Peyer's patch (tissue), 4 donors: Measurements from ENCODE around the gene CTU2. TPM values are rescaled to one million over a fixed set of nuclear protein-coding genes. Genes with fewer than 3 reads are reported as not detected.

Experiments
- DNase-seq, 3 donors: peaks; one replicate each; pipeline ENCODE4 v3.0.0-alpha.2; 2017 to 2019
- H3K27ac ChIP-seq, 4 donors: fragments of 200-600 bp; sonication (generic); one replicate each; pipeline ENCODE4 v1.5.1; 2016 to 2019
- H3K27me3 ChIP-seq, 2 donors: fragments of 200-600 bp; sonication (generic); one replicate each; pipeline ENCODE4 v1.5.1; 2019
- H3K36me3 ChIP-seq, 3 donors: fragments of 200-600 bp; sonication (generic); one replicate each; pipeline ENCODE4 v1.5.1; 2016 to 2019
- H3K4me1 ChIP-seq, 4 donors: fragments of 200-600 bp; sonication (generic); one replicate each; pipeline ENCODE4 v1.5.1; 2016 to 2019
- H3K4me3 ChIP-seq, 4 donors: fragments of 200-600 bp; sonication (generic); 1 replicate in 3 of 4; 2 replicates in 1 of 4; pipeline ENCODE4 v1.5.1; 2016 to 2019; ENCODE audit warnings: mild to moderate bottlenecking in 1 of 4
- H3K9me3 ChIP-seq, 4 donors: fragments of 200-600 bp; sonication (generic); one replicate each; pipeline ENCODE4 v1.5.1; 2016 to 2019; ENCODE audit warnings: mild to moderate bottlenecking in 1 of 4
- POLR2A ChIP-seq, 2 donors: fragments of 450-650 bp; IDR thresholded peaks; one replicate each; pipeline ENCODE4 v1.5.1; 2017; ENCODE audit warnings: antibody characterized with exemption in 2 of 2, mild to moderate bottlenecking in 2 of 2, moderate library complexity in 2 of 2
- total RNA-seq, 4 donors: library from RNA; depleted of rRNA; stranded (reverse); fragments of >200 nt; gene quantifications; one replicate each; pipeline ENCODE4 v1.1.0, GENCODE V29; 2016
- TF ChIP-seq, protein P1 (sequence below), 6 experiments: fragments of 450-650 bp in 4 of 6; fragments of 200-600 bp in 2 of 6; sonication (generic) in 1 of 6; IDR thresholded peaks; one replicate each; pipeline ENCODE4 v1.5.1; 2017 to 2019; ENCODE audit warnings: antibody characterized with exemption in 6 of 6, mild to moderate bottlenecking in 3 of 6, moderate library complexity in 1 of 6

The CTU2 gene
- total RNA-seq, 4 donors from 2014 or later: 3.9 to 25.1 (median 9.3) TPM

DNA sequence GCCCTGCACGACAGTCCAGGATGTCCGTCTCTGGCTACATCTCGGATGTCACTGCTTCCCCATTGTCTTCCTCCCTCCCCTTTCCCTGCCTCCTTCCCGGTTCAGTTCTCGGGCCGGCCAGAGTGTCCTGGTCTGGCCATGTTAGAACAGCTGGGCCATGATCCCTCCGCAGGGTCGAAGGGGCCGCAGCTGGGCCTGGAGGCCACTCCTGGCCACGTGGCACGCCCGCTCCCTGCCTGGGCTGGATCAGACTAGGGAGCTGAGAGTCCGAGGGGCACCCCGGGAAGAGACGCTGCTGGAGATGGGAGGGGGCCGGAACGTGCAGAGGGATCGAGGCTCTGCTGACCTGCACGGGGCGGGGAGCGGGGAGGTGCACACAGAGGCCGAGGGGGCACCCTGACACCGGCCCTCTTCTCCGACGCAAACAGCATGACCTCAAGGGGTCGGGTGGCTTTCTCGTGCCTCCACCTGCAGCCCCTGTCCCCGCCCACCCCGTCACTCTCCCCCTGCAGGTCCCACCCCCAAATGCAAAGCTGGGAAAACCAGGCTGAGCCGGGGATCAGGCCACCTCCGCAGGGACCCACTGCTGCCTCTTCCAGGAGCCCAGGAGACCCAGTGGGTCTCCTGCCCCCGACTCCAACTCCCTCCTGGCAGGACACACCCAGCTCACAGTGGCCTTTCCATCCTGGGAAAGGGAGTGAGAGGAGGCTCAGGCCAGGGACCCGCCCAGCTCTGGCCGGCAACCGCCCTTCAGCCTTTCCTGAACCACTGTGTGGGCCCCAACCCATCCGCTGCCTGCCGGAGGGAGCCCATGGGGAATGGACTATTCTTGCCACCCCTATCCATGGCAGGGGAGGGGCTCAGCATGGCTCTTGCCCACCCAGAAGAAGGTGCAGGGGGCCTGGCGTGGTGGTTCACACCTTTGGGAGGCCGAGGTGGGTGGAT is 38.5 kb downstream of the CTU2 start:
- no peak for DNase-seq
- Histone ChIP-seq H3K4me3 (no peak overlapping the region), H3K4me1 (peaks cover 0 to 37% (median 20%) of the 10 kb centered on the region in 4 donors), H3K27me3 (no peaks in the 10 kb centered on the region), H3K9me3 (no peaks in the 10 kb centered on the region), H3K27ac (peak overlapping the region in 1 of 4 donors; percentile 74), H3K36me3 (peaks cover 0 to 18% (median 0%) of the 10 kb centered on the region in 3 donors)
- no peak for TF ChIP-seq POLR2A (IDR thresholded peaks at IDR 0.05)
- TF ChIP-seq, protein P1, sequence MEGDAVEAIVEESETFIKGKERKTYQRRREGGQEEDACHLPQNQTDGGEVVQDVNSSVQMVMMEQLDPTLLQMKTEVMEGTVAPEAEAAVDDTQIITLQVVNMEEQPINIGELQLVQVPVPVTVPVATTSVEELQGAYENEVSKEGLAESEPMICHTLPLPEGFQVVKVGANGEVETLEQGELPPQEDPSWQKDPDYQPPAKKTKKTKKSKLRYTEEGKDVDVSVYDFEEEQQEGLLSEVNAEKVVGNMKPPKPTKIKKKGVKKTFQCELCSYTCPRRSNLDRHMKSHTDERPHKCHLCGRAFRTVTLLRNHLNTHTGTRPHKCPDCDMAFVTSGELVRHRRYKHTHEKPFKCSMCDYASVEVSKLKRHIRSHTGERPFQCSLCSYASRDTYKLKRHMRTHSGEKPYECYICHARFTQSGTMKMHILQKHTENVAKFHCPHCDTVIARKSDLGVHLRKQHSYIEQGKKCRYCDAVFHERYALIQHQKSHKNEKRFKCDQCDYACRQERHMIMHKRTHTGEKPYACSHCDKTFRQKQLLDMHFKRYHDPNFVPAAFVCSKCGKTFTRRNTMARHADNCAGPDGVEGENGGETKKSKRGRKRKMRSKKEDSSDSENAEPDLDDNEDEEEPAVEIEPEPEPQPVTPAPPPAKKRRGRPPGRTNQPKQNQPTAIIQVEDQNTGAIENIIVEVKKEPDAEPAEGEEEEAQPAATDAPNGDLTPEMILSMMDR (IDR thresholded peaks at IDR 0.05): no peak

DNA sequence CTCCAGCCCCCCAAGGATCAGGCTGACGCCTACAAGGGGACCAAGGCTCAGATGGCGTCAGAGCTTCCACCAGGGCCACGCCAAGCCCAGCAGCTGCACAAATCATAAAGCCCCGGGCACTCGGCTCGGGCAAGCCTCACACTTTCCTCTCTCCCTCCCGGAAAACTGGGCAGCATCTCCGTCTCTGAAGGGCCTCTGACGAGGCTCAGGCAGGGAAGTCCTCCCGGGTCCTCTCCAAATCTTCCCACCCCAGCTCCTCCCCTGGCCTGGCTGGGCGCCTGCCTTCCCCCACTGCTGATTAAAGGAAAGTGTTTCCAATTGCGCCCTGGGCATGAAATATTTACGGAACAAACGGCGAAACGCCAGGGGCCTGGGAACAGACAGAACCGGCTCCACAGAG is 40.2 kb downstream of the CTU2 start:
- Histone ChIP-seq H3K4me3 (no peak overlapping the region), H3K36me3 (peaks cover 0 to 10% (median 0%) of the 10 kb centered on the region in 3 donors), H3K9me3 (no peaks in the 10 kb centered on the region), H3K4me1 (peaks cover 0 to 37% (median 20%) of the 10 kb centered on the region in 4 donors), H3K27ac (peak overlapping the region in 2 of 4 donors; percentile 61 to 74), H3K27me3 (no peaks in the 10 kb centered on the region)
- TF ChIP-seq POLR2A (IDR thresholded peaks at IDR 0.05): no peak
- TF ChIP-seq, protein P1 (IDR thresholded peaks at IDR 0.05): no peak
- DNase-seq: no peak

DNA sequence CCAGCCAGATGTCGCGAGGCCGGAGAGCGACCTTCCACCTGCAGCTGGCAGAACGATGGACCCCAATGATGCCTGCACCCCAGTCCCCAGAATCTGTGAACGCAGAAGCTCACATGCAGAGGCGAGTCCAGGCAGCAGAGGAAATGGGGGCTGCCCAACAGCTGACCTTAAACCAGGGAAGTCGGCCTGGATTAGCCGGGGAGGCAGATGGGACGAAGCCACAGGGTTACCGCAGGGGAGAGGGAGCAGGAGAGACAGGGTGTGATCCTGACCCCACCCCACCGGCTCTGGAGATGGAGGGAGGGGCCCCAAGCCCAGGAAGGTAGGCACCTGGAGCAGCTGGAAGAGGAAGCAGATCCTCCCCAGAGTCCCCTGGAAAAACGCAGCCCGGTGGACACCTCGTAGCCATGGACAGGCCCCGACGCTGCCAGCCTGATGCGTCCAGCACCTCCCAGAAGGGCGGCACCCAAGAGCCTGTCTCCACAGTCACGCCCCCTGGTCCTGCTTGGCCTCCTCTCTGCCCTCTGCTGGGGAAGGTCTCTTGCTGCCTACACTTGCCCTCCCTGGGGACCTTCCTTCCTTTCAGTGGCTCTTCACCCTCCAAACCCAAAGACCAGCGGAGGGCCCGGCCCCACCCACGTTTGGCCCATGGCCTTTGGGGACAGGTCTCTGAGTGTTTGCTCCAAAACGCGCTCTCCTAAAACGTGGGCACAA is 41.4 kb downstream of the CTU2 start:
- DNase-seq: peak in 2 of 3 donors; percentile 71 to 77
- H3K36me3 ChIP-seq: peaks cover 0 to 2% (median 0%) of the 10 kb centered on the region in 3 donors
- no peak overlapping the region for H3K4me3 ChIP-seq
- no peaks in the 10 kb centered on the region for H3K9me3 ChIP-seq
- peaks cover 0 to 37% (median 20%) of the 10 kb centered on the region in 4 donors for H3K4me1 ChIP-seq
- TF ChIP-seq, protein P1 (IDR thresholded peaks at IDR 0.05): peak in 4 of 6 experiments; percentile 26 to 59 (median 50)
- TF ChIP-seq POLR2A (IDR thresholded peaks at IDR 0.05): no peak
- no peaks in the 10 kb centered on the region for H3K27me3 ChIP-seq
- H3K27ac ChIP-seq: peak overlapping the region in 1 of 4 donors; percentile 61

DNA sequence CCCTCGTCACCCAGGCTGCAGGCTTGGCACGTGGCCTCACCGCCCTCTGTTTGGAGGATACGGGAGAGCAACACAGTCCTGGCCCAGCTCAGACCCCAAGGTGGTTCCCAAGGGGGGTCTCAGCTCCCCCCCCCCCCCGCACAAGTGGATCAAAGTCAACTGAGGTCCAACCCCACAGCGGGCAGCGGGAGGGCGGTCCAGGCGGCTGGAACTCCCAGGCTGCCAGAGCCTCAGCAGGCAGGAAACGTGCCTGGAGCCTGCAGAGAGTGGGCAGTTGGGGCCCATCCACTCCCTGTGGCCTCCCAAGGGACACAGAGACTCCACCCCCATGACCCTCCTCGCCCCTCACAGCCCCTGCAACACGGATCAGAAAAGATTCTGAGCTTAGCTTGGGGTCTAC is 42.1 kb downstream of the CTU2 start:
- no peak for DNase-seq
- Histone ChIP-seq H3K4me3 (no peak overlapping the region), H3K27me3 (no peaks in the 10 kb centered on the region), H3K27ac (no peak overlapping the region), H3K9me3 (no peaks in the 10 kb centered on the region), H3K36me3 (no peaks in the 10 kb centered on the region), H3K4me1 (peaks cover 0 to 32% (median 19%) of the 10 kb centered on the region in 4 donors)
- TF ChIP-seq, protein P1 (IDR thresholded peaks at IDR 0.05): no peak
- no peak for TF ChIP-seq POLR2A (IDR thresholded peaks at IDR 0.05)

DNA sequence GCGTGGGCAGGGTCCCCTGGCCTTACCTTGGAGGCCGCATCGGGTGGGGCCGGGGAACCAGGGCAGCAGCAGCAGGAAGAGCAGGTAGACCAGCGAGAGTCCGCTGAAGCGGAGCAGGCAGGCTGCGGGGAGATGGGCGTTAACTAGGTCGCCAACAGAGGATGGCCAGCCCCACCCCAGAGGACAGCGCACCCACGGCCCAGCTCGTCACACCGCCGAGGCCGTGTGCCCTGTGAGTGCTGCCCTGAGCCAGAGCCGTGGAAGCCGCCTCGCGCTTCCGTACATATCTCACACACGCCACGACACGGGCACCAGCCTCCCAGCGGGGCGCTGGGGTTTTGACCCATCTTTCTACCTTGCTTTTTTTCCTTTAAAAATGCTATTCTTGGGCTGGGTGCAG is 43.1 kb downstream of the CTU2 start:
- Histone ChIP-seq H3K4me1 (peaks cover 0 to 22% (median 12%) of the 10 kb centered on the region in 4 donors), H3K27ac (no peak overlapping the region)

More for the DNA sequence above, 43.1 kb downstream of the CTU2 start:
- Histone ChIP-seq H3K36me3 (no peaks in the 10 kb centered on the region), H3K27me3 (no peaks in the 10 kb centered on the region), H3K4me3 (no peak overlapping the region), H3K9me3 (no peaks in the 10 kb centered on the region)
- no peak for DNase-seq
- TF ChIP-seq, protein P1 (IDR thresholded peaks at IDR 0.05): no peak
- no peak for TF ChIP-seq POLR2A (IDR thresholded peaks at IDR 0.05)
